SK-N-SH (cell line): ENCODE results near the gene POGZ. TPM values are rescaled to one million over a fixed set of nuclear protein-coding genes. Genes with fewer than 3 reads are reported as not detected.

ENCODE experiments used
- CTCF ChIA-PET: fragments of 300-600, 350-600 bp; formaldehyde crosslinking; extraction: SDS; loops from one replicate; lab custom pipeline; 2021; lab: Yijun Ruan, JAX
- POLR2A ChIA-PET: fragments of 350-600 bp; sonication (Branson Sonifier 250); formaldehyde crosslinking; extraction: SDS; loops from one replicate; lab custom pipeline; 2020; ENCODE audit warnings: antibody characterized with exemption, inconsistent platforms; lab: Yijun Ruan, JAX
- DNase-seq: peaks from one replicate; pipeline ENCODE4 v3.0.0; 2012
- H2AFZ ChIP-seq: fragments of 200-600 bp; sonication (generic); 2 replicates; pipeline ENCODE4 v1.8.1; 2016; ENCODE audit warnings: antibody characterized with exemption, mild to moderate bottlenecking, low read depth
- H3F3A ChIP-seq: fragments of 200-600 bp; sonication (generic); replicated peaks from 2 replicates; pipeline ENCODE3; 2016; ENCODE audit warnings: antibody characterized with exemption, mild to moderate bottlenecking; ENCODE audit not compliant: insufficient read depth
- H3K27ac ChIP-seq, 2 experiments: fragments of 200-500 bp in 1 of 2; fragments of 200-600 bp in 1 of 2; sonication (Bioruptor generic) in 1 of 2; sonication (generic), shearing (Covaris generic) in 1 of 2; 2 replicates each; pipeline versions ENCODE4 v1.5.1 to v1.6.1; 2014 to 2016; ENCODE audit warnings: low read depth in 2 of 2, inconsistent platforms in 1 of 2, low read length in 1 of 2, mild to moderate bottlenecking in 1 of 2, mixed read lengths in 1 of 2
- H3K27me3 ChIP-seq: fragments of 200-600 bp; sonication (generic), shearing (Covaris generic); 2 replicates; pipeline ENCODE4 v1.6.1; 2016; ENCODE audit warnings: mixed run types; ENCODE audit not compliant: insufficient read depth
- H3K36me3 ChIP-seq, 2 experiments: fragments of 200-500 bp in 1 of 2; fragments of 200-600 bp in 1 of 2; sonication (Bioruptor generic) in 1 of 2; sonication (generic) in 1 of 2; replicated peaks in 1 of 2; 2 replicates each; pipeline versions ENCODE3 to v1.5.1; 2014 to 2016; ENCODE audit warnings: low read length in 1 of 2, mild to moderate bottlenecking in 1 of 2; ENCODE audit not compliant: insufficient read depth in 2 of 2, control insufficient read depth in 1 of 2
- H3K4me1 ChIP-seq, 2 experiments: fragments of 200-500 bp in 1 of 2; fragments of 200-600 bp in 1 of 2; sonication (Bioruptor generic) in 1 of 2; sonication (generic), shearing (Covaris generic) in 1 of 2; 2 replicates each; pipeline versions ENCODE4 v1.5.1 to v1.6.1; 2014 to 2016; ENCODE audit warnings: low read depth in 1 of 2, low read length in 1 of 2, mixed run types in 1 of 2; ENCODE audit not compliant: insufficient read depth in 2 of 2, control insufficient read depth in 1 of 2
- H3K4me2 ChIP-seq: fragments of 200-600 bp; sonication (generic), shearing (Covaris generic); 2 replicates; pipeline ENCODE4 v1.6.1; 2017; ENCODE audit warnings: mixed run types
- H3K4me3 ChIP-seq, 2 experiments: fragments of 200-500 bp in 1 of 2; fragments of 200-600 bp in 1 of 2; sonication (Bioruptor generic) in 1 of 2; sonication (generic), shearing (Covaris generic) in 1 of 2; 2 replicates each; pipeline versions ENCODE4 v1.5.1 to v1.8.1; 2014 to 2016; ENCODE audit warnings: low read depth in 2 of 2, inconsistent platforms in 1 of 2, low read length in 1 of 2, mild to moderate bottlenecking in 1 of 2, mixed read lengths in 1 of 2, moderate library complexity in 1 of 2
- H3K79me2 ChIP-seq: fragments of 200-600 bp; sonication (generic); 2 replicates; pipeline ENCODE4 v1.8.1; 2017; ENCODE audit warnings: mild to moderate bottlenecking; ENCODE audit not compliant: insufficient read depth
- H3K9ac ChIP-seq: fragments of 200-600 bp; sonication (generic); 2 replicates; pipeline ENCODE4 v1.6.1; 2017; ENCODE audit warnings: mixed run types
- H3K9me2 ChIP-seq: fragments of 200-600 bp; sonication (generic); 2 replicates; pipeline ENCODE4 v1.6.1; 2017; ENCODE audit warnings: mixed run types
- H3K9me3 ChIP-seq: fragments of 200-600 bp; sonication (generic); 2 replicates; pipeline ENCODE4 v1.6.1; 2017; ENCODE audit warnings: mixed run types, mild to moderate bottlenecking, moderate library complexity
- H4K20me1 ChIP-seq: fragments of 200-600 bp; sonication (generic); 2 replicates; pipeline ENCODE4 v1.6.1; 2017; ENCODE audit warnings: mild to moderate bottlenecking, mixed run types; ENCODE audit not compliant: insufficient read depth
- ELF1 ChIP-seq: IDR thresholded peaks from 2 replicates; pipeline ENCODE4 v1.4.0; 2012
- FOXM1 ChIP-seq: IDR thresholded peaks from 2 replicates; pipeline ENCODE4 v1.4.0; 2012; ENCODE audit warnings: low read depth, mild to moderate bottlenecking
- GABPA ChIP-seq: IDR thresholded peaks from 2 replicates; pipeline ENCODE4 v1.4.0; 2012; ENCODE audit warnings: low read depth, mild to moderate bottlenecking
- JUND ChIP-seq: IDR thresholded peaks from 2 replicates; pipeline ENCODE4 v1.4.0; 2012
- MXI1 ChIP-seq: IDR thresholded peaks from 2 replicates; pipeline ENCODE4 v1.6.1; 2012; ENCODE audit warnings: mild to moderate bottlenecking, low read depth, low read length, improper control_type of control experiment
- NRF1 ChIP-seq: IDR thresholded peaks from 2 replicates; pipeline ENCODE4 v1.6.1; 2012; ENCODE audit warnings: low read depth, mild to moderate bottlenecking, low read length
- POLR2AphosphoS5 ChIP-seq: IDR thresholded peaks from 2 replicates; pipeline ENCODE4 v1.6.1; 2012; ENCODE audit warnings: low read depth, low read length
- RAD21 ChIP-seq: IDR thresholded peaks from 2 replicates; pipeline ENCODE4 v1.6.1; 2012; ENCODE audit warnings: mild to moderate bottlenecking, low read length
- RFX5 ChIP-seq: IDR thresholded peaks from 2 replicates; pipeline ENCODE4 v1.6.1; 2012; ENCODE audit warnings: mild to moderate bottlenecking, improper control_type of control experiment, low read length
- RXRA ChIP-seq: IDR thresholded peaks from 2 replicates; pipeline ENCODE4 v1.4.0; 2012; ENCODE audit warnings: low read depth, mild to moderate bottlenecking, borderline replicate concordance
- SIN3A ChIP-seq: IDR thresholded peaks from 2 replicates; pipeline ENCODE4 v1.6.1; 2012; ENCODE audit warnings: low read depth, mild to moderate bottlenecking, low read length, moderate library complexity, borderline replicate concordance
- TAF1 ChIP-seq: IDR thresholded peaks from 2 replicates; pipeline ENCODE4 v1.6.1; 2012; ENCODE audit warnings: low read depth, mild to moderate bottlenecking, low read length, moderate library complexity, borderline replicate concordance
- YY1 ChIP-seq: IDR thresholded peaks from 2 replicates; pipeline ENCODE4 v1.4.0; 2012; ENCODE audit warnings: low read depth, mild to moderate bottlenecking
- WGBS: methylation state at CpG from one replicate; pipeline ENCODE4 v1.1.6; 2017; ENCODE audit warnings: low lambda C conversion rate; 5-methylcytosine and 5-hydroxymethylcytosine counted together
- polyA plus RNA-seq, 3 experiments: library from polyadenylated mRNA; depleted of rRNA; stranded (reverse); fragments of >200 nt; gene quantifications; 2 replicates each; pipeline ENCODE4 v1.2.3, GENCODE V29; 2012
- TF ChIP-seq, protein P1 (sequence below): IDR thresholded peaks from 2 replicates; pipeline ENCODE4 v1.4.0; 2012; ENCODE audit warnings: low read depth, borderline replicate concordance
- TF ChIP-seq, protein P2 (sequence below): fragments of 200-600 bp; sonication (generic); IDR thresholded peaks from 2 replicates; pipeline ENCODE4 v1.6.1; 2017; ENCODE audit warnings: antibody characterized with exemption, mild to moderate bottlenecking, moderate library complexity
- TF ChIP-seq, protein P3 (sequence below): IDR thresholded peaks from 2 replicates; pipeline ENCODE4 v1.4.0; 2012; ENCODE audit warnings: low read depth
- TF ChIP-seq, protein P4 (sequence below): fragments of 150-350 bp; IDR thresholded peaks from 2 replicates; pipeline ENCODE4 v1.6.1; 2017; ENCODE audit warnings: antibody characterized with exemption, low read length, low read depth, borderline replicate concordance
- TF ChIP-seq, protein P5 (sequence below): IDR thresholded peaks from 2 replicates; pipeline ENCODE4 v1.6.1; 2012; ENCODE audit warnings: mild to moderate bottlenecking, low read depth, low read length, moderate library complexity
- TF ChIP-seq, protein P6 (sequence below): fragments of 150-350 bp; IDR thresholded peaks from 2 replicates; pipeline ENCODE4 v1.6.1; 2016; ENCODE audit warnings: mild to moderate bottlenecking, low read depth, low read length
- TF ChIP-seq, protein P7 (sequence below): IDR thresholded peaks from 2 replicates; pipeline ENCODE4; 2012

POGZ gene
- polyA plus RNA-seq, 1 of the 3 experiments (the other 2 are of a cell fraction), result 23.9 TPM

DNA sequence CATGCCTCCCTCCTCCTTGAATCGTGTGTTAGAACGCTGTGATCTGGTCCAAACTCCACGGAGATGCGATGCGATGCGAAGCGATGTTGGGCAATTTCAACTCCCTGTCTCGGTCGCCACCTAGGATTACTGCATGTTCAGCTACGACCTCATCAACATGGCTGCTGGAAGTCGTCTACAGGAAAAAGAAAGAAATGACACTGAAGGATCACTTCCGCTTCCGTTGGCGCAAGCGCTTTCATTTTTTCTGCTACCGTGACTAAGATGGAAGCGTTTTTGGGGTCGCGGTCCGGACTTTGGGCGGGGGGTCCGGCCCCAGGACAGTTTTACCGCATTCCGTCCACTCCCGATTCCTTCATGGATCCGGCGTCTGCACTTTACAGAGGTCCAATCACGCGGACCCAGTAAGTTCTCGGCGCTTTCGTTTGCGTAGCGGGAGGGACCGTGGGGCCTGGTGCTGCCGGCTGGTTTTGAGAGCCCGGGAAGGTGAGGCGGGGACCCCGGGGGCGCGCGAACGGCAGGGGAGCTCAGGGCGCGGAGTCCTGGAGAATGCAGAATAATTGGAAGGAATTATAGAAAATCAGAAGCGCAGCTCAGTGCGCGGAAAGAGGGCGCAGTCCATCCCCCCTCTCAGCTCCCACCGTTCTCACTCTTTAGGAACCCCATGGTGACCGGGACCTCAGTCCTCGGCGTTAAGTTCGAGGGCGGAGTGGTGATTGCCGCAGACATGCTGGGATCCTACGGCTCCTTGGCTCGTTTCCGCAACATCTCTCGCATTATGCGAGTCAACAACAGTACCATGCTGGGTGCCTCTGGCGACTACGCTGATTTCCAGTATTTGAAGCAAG is 59.7 kb downstream of the POGZ start, which contains the start of gene PSMB4:
PSMB4 (plus strand) TSS at position 250 of the 848 bp plus-strand sequence; CDS start at position 265, 15 bp downstream.
- Histone ChIP-seq H3K9me2 (no peaks in the 10 kb centered on the region), H3K4me2 (peak within 1 kb of the TSS; percentile 85), H3K79me2 (peaks cover 31% of the 10 kb centered on the region), H3K9me3 (no peaks in the 10 kb centered on the region), H3K9ac (peak within 1 kb of the TSS; percentile 95), H3K27me3 (no peaks in the 10 kb centered on the region), H3F3A (peaks cover 36% of the 10 kb centered on the region), H3K27ac (peak within 1 kb of the TSS; percentile 82 to 83), H3K4me3 (peak within 1 kb of the TSS; percentile 84 to 90), H2AFZ (peak within 1 kb of the TSS; percentile 73), H3K36me3 (peaks cover 31 to 42% of the 10 kb centered on the region in 2 experiments), H3K4me1 (peaks cover 11 to 12% of the 10 kb centered on the region in 2 experiments; a peak in 3 of 4 replicates), H4K20me1 (peaks cover 4% of the 10 kb centered on the region)
- whole genome bisulfite sequencing, result 1% methylated on average over 61 of the region's 63 CpGs
- ChIA-PET CTCF (interaction anchor here (1.0 to 2.5 kb wide), 9 partner anchors 8 to 102 kb away, joined by 3 to 17 read pairs (median 5); no protein-coding TSS in a partner anchor), POLR2A (interaction anchor here (0.8 to 1.6 kb wide), 8 partner anchors 9 to 210 kb away, joined by 3 to 4 read pairs (median 3); partner anchors contain the start of genes RFX5 and VPS72)
- peak; percentile 85 for DNase-seq
- peak; percentile 99 for TF ChIP-seq GABPA
- TF ChIP-seq FOXM1, result no peak
- TF ChIP-seq POLR2AphosphoS5, result peak; percentile 96
- TF ChIP-seq JUND, result no peak
- TF ChIP-seq, protein P1, sequence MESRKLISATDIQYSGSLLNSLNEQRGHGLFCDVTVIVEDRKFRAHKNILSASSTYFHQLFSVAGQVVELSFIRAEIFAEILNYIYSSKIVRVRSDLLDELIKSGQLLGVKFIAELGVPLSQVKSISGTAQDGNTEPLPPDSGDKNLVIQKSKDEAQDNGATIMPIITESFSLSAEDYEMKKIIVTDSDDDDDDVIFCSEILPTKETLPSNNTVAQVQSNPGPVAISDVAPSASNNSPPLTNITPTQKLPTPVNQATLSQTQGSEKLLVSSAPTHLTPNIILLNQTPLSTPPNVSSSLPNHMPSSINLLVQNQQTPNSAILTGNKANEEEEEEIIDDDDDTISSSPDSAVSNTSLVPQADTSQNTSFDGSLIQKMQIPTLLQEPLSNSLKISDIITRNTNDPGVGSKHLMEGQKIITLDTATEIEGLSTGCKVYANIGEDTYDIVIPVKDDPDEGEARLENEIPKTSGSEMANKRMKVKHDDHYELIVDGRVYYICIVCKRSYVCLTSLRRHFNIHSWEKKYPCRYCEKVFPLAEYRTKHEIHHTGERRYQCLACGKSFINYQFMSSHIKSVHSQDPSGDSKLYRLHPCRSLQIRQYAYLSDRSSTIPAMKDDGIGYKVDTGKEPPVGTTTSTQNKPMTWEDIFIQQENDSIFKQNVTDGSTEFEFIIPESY, result no peak
- TF ChIP-seq RXRA, result no peak
- peak; percentile 55; the same call in 1 of the 2 replicates for TF ChIP-seq NRF1
- peak; percentile 94 for TF ChIP-seq TAF1
- TF ChIP-seq, protein P2, sequence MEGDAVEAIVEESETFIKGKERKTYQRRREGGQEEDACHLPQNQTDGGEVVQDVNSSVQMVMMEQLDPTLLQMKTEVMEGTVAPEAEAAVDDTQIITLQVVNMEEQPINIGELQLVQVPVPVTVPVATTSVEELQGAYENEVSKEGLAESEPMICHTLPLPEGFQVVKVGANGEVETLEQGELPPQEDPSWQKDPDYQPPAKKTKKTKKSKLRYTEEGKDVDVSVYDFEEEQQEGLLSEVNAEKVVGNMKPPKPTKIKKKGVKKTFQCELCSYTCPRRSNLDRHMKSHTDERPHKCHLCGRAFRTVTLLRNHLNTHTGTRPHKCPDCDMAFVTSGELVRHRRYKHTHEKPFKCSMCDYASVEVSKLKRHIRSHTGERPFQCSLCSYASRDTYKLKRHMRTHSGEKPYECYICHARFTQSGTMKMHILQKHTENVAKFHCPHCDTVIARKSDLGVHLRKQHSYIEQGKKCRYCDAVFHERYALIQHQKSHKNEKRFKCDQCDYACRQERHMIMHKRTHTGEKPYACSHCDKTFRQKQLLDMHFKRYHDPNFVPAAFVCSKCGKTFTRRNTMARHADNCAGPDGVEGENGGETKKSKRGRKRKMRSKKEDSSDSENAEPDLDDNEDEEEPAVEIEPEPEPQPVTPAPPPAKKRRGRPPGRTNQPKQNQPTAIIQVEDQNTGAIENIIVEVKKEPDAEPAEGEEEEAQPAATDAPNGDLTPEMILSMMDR, result peak; percentile 49
- TF ChIP-seq RAD21, result peak; percentile 64
- TF ChIP-seq, protein P3, sequence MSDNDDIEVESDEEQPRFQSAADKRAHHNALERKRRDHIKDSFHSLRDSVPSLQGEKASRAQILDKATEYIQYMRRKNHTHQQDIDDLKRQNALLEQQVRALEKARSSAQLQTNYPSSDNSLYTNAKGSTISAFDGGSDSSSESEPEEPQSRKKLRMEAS, result peak; percentile 71
- TF ChIP-seq MXI1, result peak; percentile 67; the same call in 1 of the 2 replicates
- TF ChIP-seq, protein P4, sequence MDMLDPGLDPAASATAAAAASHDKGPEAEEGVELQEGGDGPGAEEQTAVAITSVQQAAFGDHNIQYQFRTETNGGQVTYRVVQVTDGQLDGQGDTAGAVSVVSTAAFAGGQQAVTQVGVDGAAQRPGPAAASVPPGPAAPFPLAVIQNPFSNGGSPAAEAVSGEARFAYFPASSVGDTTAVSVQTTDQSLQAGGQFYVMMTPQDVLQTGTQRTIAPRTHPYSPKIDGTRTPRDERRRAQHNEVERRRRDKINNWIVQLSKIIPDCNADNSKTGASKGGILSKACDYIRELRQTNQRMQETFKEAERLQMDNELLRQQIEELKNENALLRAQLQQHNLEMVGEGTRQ, result no peak
- TF ChIP-seq, protein P5, sequence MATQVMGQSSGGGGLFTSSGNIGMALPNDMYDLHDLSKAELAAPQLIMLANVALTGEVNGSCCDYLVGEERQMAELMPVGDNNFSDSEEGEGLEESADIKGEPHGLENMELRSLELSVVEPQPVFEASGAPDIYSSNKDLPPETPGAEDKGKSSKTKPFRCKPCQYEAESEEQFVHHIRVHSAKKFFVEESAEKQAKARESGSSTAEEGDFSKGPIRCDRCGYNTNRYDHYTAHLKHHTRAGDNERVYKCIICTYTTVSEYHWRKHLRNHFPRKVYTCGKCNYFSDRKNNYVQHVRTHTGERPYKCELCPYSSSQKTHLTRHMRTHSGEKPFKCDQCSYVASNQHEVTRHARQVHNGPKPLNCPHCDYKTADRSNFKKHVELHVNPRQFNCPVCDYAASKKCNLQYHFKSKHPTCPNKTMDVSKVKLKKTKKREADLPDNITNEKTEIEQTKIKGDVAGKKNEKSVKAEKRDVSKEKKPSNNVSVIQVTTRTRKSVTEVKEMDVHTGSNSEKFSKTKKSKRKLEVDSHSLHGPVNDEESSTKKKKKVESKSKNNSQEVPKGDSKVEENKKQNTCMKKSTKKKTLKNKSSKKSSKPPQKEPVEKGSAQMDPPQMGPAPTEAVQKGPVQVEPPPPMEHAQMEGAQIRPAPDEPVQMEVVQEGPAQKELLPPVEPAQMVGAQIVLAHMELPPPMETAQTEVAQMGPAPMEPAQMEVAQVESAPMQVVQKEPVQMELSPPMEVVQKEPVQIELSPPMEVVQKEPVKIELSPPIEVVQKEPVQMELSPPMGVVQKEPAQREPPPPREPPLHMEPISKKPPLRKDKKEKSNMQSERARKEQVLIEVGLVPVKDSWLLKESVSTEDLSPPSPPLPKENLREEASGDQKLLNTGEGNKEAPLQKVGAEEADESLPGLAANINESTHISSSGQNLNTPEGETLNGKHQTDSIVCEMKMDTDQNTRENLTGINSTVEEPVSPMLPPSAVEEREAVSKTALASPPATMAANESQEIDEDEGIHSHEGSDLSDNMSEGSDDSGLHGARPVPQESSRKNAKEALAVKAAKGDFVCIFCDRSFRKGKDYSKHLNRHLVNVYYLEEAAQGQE, result 0 out of 2 replicates have a peak, but pooled peaks have one; percentile 4
- peak; percentile 24; the same call in 1 of the 2 replicates for TF ChIP-seq RFX5
- TF ChIP-seq ELF1, result peak; percentile 84
- TF ChIP-seq, protein P6, sequence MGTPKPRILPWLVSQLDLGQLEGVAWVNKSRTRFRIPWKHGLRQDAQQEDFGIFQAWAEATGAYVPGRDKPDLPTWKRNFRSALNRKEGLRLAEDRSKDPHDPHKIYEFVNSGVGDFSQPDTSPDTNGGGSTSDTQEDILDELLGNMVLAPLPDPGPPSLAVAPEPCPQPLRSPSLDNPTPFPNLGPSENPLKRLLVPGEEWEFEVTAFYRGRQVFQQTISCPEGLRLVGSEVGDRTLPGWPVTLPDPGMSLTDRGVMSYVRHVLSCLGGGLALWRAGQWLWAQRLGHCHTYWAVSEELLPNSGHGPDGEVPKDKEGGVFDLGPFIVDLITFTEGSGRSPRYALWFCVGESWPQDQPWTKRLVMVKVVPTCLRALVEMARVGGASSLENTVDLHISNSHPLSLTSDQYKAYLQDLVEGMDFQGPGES, result no peak
- peak; percentile 98 for TF ChIP-seq YY1
- peak; percentile 41; the same call in 1 of the 2 replicates for TF ChIP-seq SIN3A
- TF ChIP-seq, protein P7, sequence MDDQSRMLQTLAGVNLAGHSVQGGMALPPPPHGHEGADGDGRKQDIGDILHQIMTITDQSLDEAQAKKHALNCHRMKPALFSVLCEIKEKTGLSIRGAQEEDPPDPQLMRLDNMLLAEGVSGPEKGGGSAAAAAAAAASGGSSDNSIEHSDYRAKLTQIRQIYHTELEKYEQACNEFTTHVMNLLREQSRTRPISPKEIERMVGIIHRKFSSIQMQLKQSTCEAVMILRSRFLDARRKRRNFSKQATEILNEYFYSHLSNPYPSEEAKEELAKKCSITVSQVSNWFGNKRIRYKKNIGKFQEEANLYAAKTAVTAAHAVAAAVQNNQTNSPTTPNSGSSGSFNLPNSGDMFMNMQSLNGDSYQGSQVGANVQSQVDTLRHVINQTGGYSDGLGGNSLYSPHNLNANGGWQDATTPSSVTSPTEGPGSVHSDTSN, result 0 out of 2 replicates have a peak, but pooled peaks have one; percentile 27
